DOHH2 (cell line): ENCODE results near the gene ATP5F1B.

Experiments used
- H3F3A ChIP-seq: fragments of 200-600 bp; sonication (generic), shearing (Covaris generic); 2 replicates; pipeline ENCODE4 v1.6.0; 2016; ENCODE audit warnings: antibody characterized with exemption, mild to moderate bottlenecking; ENCODE audit not compliant: control insufficient read depth, insufficient read depth
- H3K27ac ChIP-seq: fragments of 200-600 bp; sonication (generic); 2 replicates; pipeline ENCODE4 v1.5.1; 2014; ENCODE audit warnings: low read depth, mild to moderate bottlenecking, low read length, moderate library complexity
- H3K27me3 ChIP-seq: fragments of 200-600 bp; sonication (generic); 2 replicates; pipeline ENCODE4 v1.6.1; 2014; ENCODE audit warnings: mild to moderate bottlenecking, low read length, mixed read lengths; ENCODE audit not compliant: control insufficient read depth
- H3K36me3 ChIP-seq: fragments of 200-600 bp; sonication (generic); 2 replicates; pipeline ENCODE4 v1.6.1; 2014; ENCODE audit warnings: mild to moderate bottlenecking, low read length, moderate library complexity, mixed read lengths; ENCODE audit not compliant: control insufficient read depth
- H3K4me1 ChIP-seq: fragments of 200-600 bp; sonication (generic); 2 replicates; pipeline ENCODE4 v1.6.1; 2014; ENCODE audit warnings: mild to moderate bottlenecking, low read length, mixed read lengths; ENCODE audit not compliant: control insufficient read depth
- H3K4me2 ChIP-seq: fragments of 200-600 bp; sonication (generic); 2 replicates; pipeline ENCODE4 v1.6.0; 2014; ENCODE audit warnings: mild to moderate bottlenecking, low read length, moderate library complexity
- H3K4me3 ChIP-seq: fragments of 200-600 bp; sonication (generic); 2 replicates; pipeline ENCODE4 v1.5.1; 2014; ENCODE audit warnings: mild to moderate bottlenecking, low read length, mixed read lengths
- H3K79me2 ChIP-seq: fragments of 200-600 bp; sonication (generic); 2 replicates; pipeline ENCODE4 v1.6.1; 2014; ENCODE audit warnings: mild to moderate bottlenecking, low read length, mixed read lengths; ENCODE audit not compliant: control insufficient read depth
- H3K9me2 ChIP-seq: fragments of 200-600 bp; sonication (generic); replicated peaks from 2 replicates; pipeline ENCODE4 v1.6.1; 2014; ENCODE audit warnings: mild to moderate bottlenecking, low read length, mixed read lengths; ENCODE audit not compliant: control insufficient read depth
- H3K9me3 ChIP-seq: fragments of 200-600 bp; sonication (generic); 2 replicates; pipeline ENCODE4 v1.6.1; 2014; ENCODE audit warnings: antibody characterized with exemption, low read length, mixed read lengths; ENCODE audit not compliant: control insufficient read depth, insufficient read depth
- H4K20me1 ChIP-seq: fragments of 200-600 bp; sonication (generic); 2 replicates; pipeline ENCODE4 v1.6.0; 2014; ENCODE audit warnings: low read depth, mild to moderate bottlenecking, antibody characterized with exemption, low read length, moderate library complexity; ENCODE audit not compliant: control insufficient read depth, insufficient read depth
- CTCF ChIP-seq: fragments of 200-600 bp; sonication (generic); IDR thresholded peaks from one replicate; pipeline ENCODE4 v1.5.1; 2014; ENCODE audit warnings: antibody characterized with exemption, mild to moderate bottlenecking, low read depth, low read length; ENCODE audit not compliant: poor library complexity, severe bottlenecking
- EZH2phosphoT487 ChIP-seq: fragments of 200-600 bp; sonication (generic); IDR thresholded peaks from 2 replicates; pipeline ENCODE4 v1.6.1; 2017; ENCODE audit warnings: borderline replicate concordance, mild to moderate bottlenecking, antibody characterized with exemption, low read length, moderate library complexity, mixed read lengths

The ATP5F1B gene

GRCh38 chr12:56677680-56678079 lies 31.9 kb upstream of the ATP5F1B start:
- H3K4me2 ChIP-seq: no peak overlapping the region
- peaks cover 11% of the 10 kb centered on the region for H3F3A ChIP-seq
- no peaks in the 10 kb centered on the region for H3K27me3 ChIP-seq
- H3K9me3 ChIP-seq: no peaks in the 10 kb centered on the region
- no peak overlapping the region for H3K4me3 ChIP-seq
- peaks cover 27% of the 10 kb centered on the region for H4K20me1 ChIP-seq
- H3K79me2 ChIP-seq: peaks cover 97% of the 10 kb centered on the region
- no peak overlapping the region for H3K27ac ChIP-seq
- H3K4me1 ChIP-seq: peaks cover 5% of the 10 kb centered on the region
- peaks cover 78% of the 10 kb centered on the region for H3K36me3 ChIP-seq
- TF ChIP-seq EZH2phosphoT487: no peak
- TF ChIP-seq CTCF: no peak
- H3K9me2 ChIP-seq: no peaks in the 10 kb centered on the region

GRCh38 chr12:56676851-56677580 lies 31.2 kb upstream of the ATP5F1B start:
- no peaks in the 10 kb centered on the region for H3K9me3 ChIP-seq
- H3K79me2 ChIP-seq: peaks cover 97% of the 10 kb centered on the region
- H3K36me3 ChIP-seq: peaks cover 78% of the 10 kb centered on the region
- H3K27ac ChIP-seq: no peak overlapping the region
- H3K4me3 ChIP-seq: no peak overlapping the region
- no peaks in the 10 kb centered on the region for H3K9me2 ChIP-seq
- no peak overlapping the region for H3K4me2 ChIP-seq
- peaks cover 22% of the 10 kb centered on the region for H4K20me1 ChIP-seq
- TF ChIP-seq CTCF (no peak), EZH2phosphoT487 (no peak)
- peaks cover 14% of the 10 kb centered on the region for H3F3A ChIP-seq
- H3K27me3 ChIP-seq: no peaks in the 10 kb centered on the region
- H3K4me1 ChIP-seq: peaks cover 2% of the 10 kb centered on the region

GRCh38 chr12:56671608-56672007 lies 25.8 kb upstream of the ATP5F1B start:
- peaks cover 16% of the 10 kb centered on the region for H4K20me1 ChIP-seq

More at GRCh38 chr12:56671608-56672007, 25.8 kb upstream of the ATP5F1B start:
- Histone ChIP-seq H3K9me3 (no peaks in the 10 kb centered on the region), H3K4me3 (no peak overlapping the region), H3K4me2 (no peak overlapping the region), H3K27ac (no peak overlapping the region), H3K27me3 (no peaks in the 10 kb centered on the region), H3K79me2 (peaks cover 66% of the 10 kb centered on the region), H3F3A (peaks cover 34% of the 10 kb centered on the region), H3K36me3 (peaks cover 88% of the 10 kb centered on the region), H3K9me2 (no peaks in the 10 kb centered on the region), H3K4me1 (no peaks in the 10 kb centered on the region)
- TF ChIP-seq EZH2phosphoT487 (no peak), CTCF (no peak)
